Rectal smooth muscle tissue (tissue), 1 donor: Measurements from ENCODE around the gene NAPG.
"Not testable (repeated sequence)": the region's sequence is repeated elsewhere in the genome, so short reads cannot be mapped to it uniquely, and the experiment has no call there.

Experiments used
- H3K27ac ChIP-seq: one replicate; pipeline ENCODE4 v1.7.0; 2013; ENCODE audit warnings: low read depth, low read length, inconsistent platforms
- H3K27me3 ChIP-seq: one replicate; pipeline ENCODE4 v1.7.0; 2013; ENCODE audit warnings: low read length; ENCODE audit not compliant: control insufficient read depth, insufficient read depth
- H3K36me3 ChIP-seq: one replicate; pipeline ENCODE4 v1.7.0; 2013; ENCODE audit warnings: low read length; ENCODE audit not compliant: control insufficient read depth, insufficient read depth
- H3K4me1 ChIP-seq: one replicate; pipeline ENCODE4 v1.7.0; 2013; ENCODE audit warnings: low read length; ENCODE audit not compliant: control insufficient read depth, insufficient read depth
- H3K4me3 ChIP-seq: one replicate; pipeline ENCODE4 v1.7.0; 2013; ENCODE audit warnings: low read length
- H3K9ac ChIP-seq: one replicate; pipeline ENCODE4 v1.7.0; 2013; ENCODE audit warnings: low read length

NAPG gene

DNA sequence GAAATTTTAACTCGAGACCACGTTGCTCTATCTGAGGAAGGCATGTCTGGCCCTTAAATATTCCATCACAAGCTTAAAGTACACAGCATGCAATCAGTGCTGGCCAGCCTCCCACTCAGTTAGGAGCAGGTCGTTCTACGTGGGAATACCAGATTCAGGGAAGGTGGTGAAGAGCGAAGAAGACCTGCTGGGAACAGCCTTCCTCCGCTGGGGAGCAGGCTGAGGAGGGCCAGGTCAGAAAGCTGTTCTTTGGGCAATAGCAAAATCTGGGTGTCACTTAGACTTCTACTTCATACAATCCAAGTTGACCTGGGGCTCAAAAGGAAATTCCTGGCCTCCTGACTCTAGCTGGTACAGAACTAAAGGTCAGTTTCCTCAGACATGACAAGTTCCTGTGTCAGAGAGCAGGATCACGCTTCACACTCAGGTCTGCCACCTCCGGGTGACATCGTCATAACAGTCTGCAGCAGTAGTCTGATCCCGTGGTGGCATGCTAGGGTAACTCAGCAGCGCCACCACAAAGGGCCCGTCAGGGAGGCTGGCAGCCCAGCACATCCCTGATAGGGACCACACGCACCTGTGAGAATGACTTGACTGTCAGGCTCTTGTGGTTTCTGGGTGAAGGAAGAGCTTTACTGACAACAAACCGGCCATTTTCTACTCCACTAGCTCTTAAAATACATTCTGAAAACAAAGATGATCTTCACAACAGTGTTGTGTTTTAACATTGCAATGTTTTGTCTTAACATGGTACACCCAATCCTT is 35.2 kb upstream of the NAPG start:
- Histone ChIP-seq H3K9ac (no peak overlapping the region), H3K4me1 (peaks cover 8% of the 10 kb centered on the region), H3K27ac (no peak overlapping the region), H3K36me3 (no peaks in the 10 kb centered on the region), H3K4me3 (no peak overlapping the region), H3K27me3 (no peaks in the 10 kb centered on the region)

DNA sequence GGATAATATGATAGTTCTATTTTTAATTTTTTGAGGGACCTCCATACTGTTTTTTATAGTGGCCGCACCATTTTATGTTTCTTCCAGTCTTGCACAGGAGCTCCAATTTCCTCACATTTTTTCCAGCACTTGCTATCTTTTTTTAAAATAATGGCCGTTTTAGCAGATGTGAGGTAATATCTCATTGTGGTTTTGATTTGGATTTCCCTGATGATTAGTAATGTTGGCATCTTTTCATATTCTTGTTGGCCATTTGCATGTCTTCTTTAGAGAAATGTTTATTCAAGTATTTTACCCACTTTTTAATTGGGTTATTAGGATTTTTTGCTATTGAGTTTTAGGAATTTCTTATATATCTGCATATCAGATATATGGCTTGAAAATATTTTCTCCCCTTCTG is 29.9 kb upstream of the NAPG start:
- Histone ChIP-seq H3K4me3 (no peak overlapping the region), H3K27ac (no peak overlapping the region), H3K27me3 (no peaks in the 10 kb centered on the region)

GRCh38 chr18:10497206-10497749 is 28.5 kb upstream of the NAPG start:
- no peaks in the 10 kb centered on the region for H3K4me1 ChIP-seq
- H3K27me3 ChIP-seq = no peaks in the 10 kb centered on the region
- H3K4me3 ChIP-seq = no peak overlapping the region
- H3K9ac ChIP-seq = no peak overlapping the region
- no peaks in the 10 kb centered on the region for H3K36me3 ChIP-seq
- H3K27ac ChIP-seq = no peak overlapping the region

More for the DNA sequence above, 29.9 kb upstream of the NAPG start:
- no peaks in the 10 kb centered on the region for H3K36me3 ChIP-seq
- H3K9ac ChIP-seq = no peak overlapping the region
- H3K4me1 ChIP-seq = no peaks in the 10 kb centered on the region

DNA sequence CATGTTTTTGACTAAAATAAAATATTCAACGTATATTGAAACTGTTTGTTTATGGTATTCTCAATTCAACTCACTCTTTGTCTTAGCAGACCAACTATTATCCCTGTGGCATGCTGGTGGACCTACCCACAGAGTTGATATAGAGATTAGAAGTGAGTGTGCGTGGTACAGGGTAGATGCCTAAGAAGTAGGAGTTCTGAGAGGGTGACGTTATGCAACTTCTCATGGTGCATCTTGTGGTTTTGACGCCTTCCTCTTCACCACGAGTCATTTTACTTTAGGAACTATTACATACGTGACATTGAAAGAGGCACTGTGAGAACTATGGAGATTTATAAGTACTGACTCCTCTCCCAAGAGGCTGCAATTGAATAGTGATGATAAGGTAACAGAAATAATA is 26.6 kb upstream of the NAPG start:
- Histone ChIP-seq H3K4me3 (no peak overlapping the region), H3K27me3 (no peaks in the 10 kb centered on the region), H3K36me3 (no peaks in the 10 kb centered on the region), H3K27ac (no peak overlapping the region), H3K9ac (no peak overlapping the region), H3K4me1 (no peaks in the 10 kb centered on the region)

GRCh38 chr18:10500038-10500437 is 25.8 kb upstream of the NAPG start:
- H3K27me3 ChIP-seq = no peaks in the 10 kb centered on the region
- no peak overlapping the region for H3K4me3 ChIP-seq
- H3K4me1 ChIP-seq = no peaks in the 10 kb centered on the region
- H3K9ac ChIP-seq = no peak overlapping the region
- H3K27ac ChIP-seq = no peak overlapping the region
- no peaks in the 10 kb centered on the region for H3K36me3 ChIP-seq

DNA sequence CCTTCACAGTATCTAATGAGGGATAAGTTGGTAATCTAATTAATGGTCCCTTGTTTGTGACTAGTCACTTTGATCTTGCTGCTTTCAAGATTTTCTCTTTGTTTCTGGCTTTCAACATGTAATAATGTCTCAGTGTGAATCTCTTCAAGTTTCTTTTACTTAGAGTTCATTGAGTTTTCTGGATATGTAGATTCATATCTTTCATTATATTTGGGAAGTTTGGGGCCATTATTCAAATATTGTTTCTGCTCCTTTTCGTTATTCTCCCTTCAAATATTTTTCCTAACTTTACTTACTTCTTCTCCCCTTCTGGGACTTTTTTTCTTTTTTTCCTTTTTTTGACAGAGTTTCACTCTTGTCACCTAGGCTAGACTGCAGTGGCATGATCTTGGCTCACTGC is 21.1 kb upstream of the NAPG start:
- H3K27me3 ChIP-seq = no peaks in the 10 kb centered on the region
- H3K9ac ChIP-seq = no peak overlapping the region
- no peak overlapping the region for H3K27ac ChIP-seq
- H3K4me1 ChIP-seq = no peaks in the 10 kb centered on the region
- no peaks in the 10 kb centered on the region for H3K36me3 ChIP-seq
- no peak overlapping the region for H3K4me3 ChIP-seq

DNA sequence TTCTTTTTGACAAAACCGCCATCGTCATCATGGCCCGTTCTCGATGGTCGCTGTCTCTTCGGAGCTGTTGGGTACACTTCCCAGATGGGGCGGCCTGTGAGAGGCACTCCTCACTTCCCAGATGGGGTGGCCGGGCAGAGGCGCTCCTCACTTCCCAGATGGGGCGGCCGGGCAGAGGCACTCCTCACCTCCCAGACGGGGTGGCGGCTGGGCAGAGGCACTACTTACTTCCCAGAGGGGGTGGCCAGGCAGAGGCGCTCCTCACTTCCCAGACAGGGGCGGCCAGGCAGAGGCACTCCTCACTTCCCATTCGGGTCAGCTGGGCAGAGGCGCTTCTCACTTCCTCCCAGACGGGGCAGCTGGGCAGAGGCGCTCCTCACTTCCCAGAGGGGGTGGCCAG is 19.9 kb upstream of the NAPG start:
- not testable (repeated sequence) for H3K4me1 ChIP-seq, H3K27ac ChIP-seq, H3K9ac ChIP-seq, H3K4me3 ChIP-seq, H3K36me3 ChIP-seq, H3K27me3 ChIP-seq

DNA sequence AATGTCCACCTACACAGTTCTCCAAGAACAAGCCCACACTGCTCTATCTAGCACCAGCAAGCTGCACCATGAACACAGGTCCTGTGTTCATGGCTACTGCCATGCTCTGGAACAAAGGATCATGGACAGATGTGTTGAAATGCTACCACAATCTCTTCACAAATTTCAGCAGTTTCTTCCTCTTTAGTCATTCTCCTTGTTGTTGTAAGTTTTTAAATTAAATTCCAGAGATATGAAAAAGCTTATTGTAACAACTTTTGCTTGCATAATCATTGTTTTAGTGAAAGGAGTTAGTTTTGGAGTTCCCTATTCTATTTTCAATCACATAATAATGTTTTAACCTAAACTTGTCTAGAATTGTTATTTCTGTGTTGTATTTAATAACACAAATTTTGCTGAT is 17.2 kb upstream of the NAPG start:
- H3K27me3 ChIP-seq = no peaks in the 10 kb centered on the region
- no peaks in the 10 kb centered on the region for H3K4me1 ChIP-seq
- H3K36me3 ChIP-seq = no peaks in the 10 kb centered on the region
- no peak overlapping the region for H3K4me3 ChIP-seq
- H3K27ac ChIP-seq = no peak overlapping the region
- no peak overlapping the region for H3K9ac ChIP-seq

DNA sequence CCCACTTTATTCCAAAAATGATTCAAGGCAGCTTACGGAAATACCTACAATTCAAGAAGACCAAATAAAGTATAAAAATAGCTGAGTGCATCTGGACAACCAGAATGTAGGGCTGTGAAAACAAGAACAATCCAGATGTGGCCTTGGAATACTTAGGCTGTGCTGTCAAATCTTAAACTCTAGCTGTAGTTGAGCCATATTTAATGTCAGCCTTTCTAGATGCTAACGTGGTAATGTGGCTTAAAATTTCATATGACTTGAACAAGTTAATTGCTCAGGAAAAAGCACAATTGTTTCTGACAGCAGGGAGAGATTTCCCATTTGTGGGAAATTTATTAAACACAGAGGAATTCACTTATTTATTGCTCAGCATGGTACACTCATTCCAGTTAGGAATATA is 14.6 kb upstream of the NAPG start:
- no peaks in the 10 kb centered on the region for H3K27me3 ChIP-seq
- no peaks in the 10 kb centered on the region for H3K4me1 ChIP-seq
- H3K4me3 ChIP-seq = no peak overlapping the region
- H3K27ac ChIP-seq = no peak overlapping the region
- no peak overlapping the region for H3K9ac ChIP-seq
- no peaks in the 10 kb centered on the region for H3K36me3 ChIP-seq

- no peak overlapping the region for H3K9ac ChIP-seq
- H3K36me3 ChIP-seq = no peaks in the 10 kb centered on the region
- H3K4me1 ChIP-seq = no peaks in the 10 kb centered on the region
- no peak overlapping the region for H3K4me3 ChIP-seq
- H3K27me3 ChIP-seq = no peaks in the 10 kb centered on the region
- no peak overlapping the region for H3K27ac ChIP-seq
Measured at GRCh38 chr18:10514082-10514481, 11.7 kb upstream of the NAPG start.

DNA sequence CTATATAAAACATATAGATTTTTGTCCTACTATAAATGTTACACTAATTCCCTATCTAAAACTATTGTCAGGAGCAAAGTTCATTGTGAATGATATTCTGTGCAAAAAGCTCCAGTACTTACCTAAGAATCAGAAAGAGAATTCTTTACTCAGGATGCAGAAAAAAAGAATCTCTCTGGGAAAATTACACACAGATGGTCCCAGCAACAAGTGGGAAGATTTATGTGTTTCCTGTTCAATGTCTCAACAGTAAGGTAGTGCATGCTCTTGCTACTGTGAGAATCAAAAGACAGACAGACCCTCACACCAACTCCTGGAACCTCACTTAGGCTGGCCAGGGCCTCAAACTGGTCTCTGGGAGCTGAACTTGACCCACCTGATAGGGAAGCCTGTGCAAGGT is 11.2 kb upstream of the NAPG start:
- H3K4me3 ChIP-seq = no peak overlapping the region
- H3K9ac ChIP-seq = no peak overlapping the region
- no peak overlapping the region for H3K27ac ChIP-seq
- H3K4me1 ChIP-seq = peaks cover under 1% of the 10 kb centered on the region
- H3K36me3 ChIP-seq = no peaks in the 10 kb centered on the region
- H3K27me3 ChIP-seq = no peaks in the 10 kb centered on the region

- H3K27ac ChIP-seq = no peak overlapping the region
- H3K4me1 ChIP-seq = peaks cover 4% of the 10 kb centered on the region
- H3K36me3 ChIP-seq = no peaks in the 10 kb centered on the region
- H3K4me3 ChIP-seq = no peak overlapping the region
- H3K27me3 ChIP-seq = no peaks in the 10 kb centered on the region
- no peak overlapping the region for H3K9ac ChIP-seq
Measured at GRCh38 chr18:10515456-10515855, 10.4 kb upstream of the NAPG start.

GRCh38 chr18:10516078-10516477 is 9.7 kb upstream of the NAPG start:
- Histone ChIP-seq H3K27me3 (no peaks in the 10 kb centered on the region), H3K27ac (no peak overlapping the region), H3K9ac (no peak overlapping the region), H3K36me3 (no peaks in the 10 kb centered on the region), H3K4me3 (no peak overlapping the region), H3K4me1 (peaks cover 4% of the 10 kb centered on the region)
